Measurements from ENCODE around the gene GAB1. TPM values are rescaled to one million over a fixed set of nuclear protein-coding genes. Genes with fewer than 3 reads are reported as not detected.

GAB1 gene
- total RNA-seq, 2 donors from 2014 or later = 48.3 to 77.3 TPM

DNA sequence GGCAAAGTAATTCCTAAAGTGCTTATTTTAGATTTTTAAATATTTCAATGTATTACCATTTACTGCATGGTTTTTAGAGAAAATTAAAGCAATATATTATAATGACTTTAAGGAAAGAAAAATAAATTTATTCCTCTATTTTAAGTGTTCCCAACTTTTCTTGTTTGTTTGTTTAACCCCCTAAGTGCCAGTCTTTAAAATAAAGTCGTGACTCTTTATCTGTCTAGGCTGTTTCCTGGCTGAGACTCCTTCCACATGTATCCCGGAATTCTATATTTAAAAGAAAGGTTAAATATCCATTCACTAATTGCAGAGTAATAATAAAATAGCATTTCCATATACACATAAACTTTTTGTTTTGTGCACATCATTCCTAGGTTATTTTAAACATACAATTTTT is 71.2 kb downstream of the GAB1 start:
- Histone ChIP-seq H3K4me1 (ENCODE audit: control insufficient read depth in 1 of 2, low read depth in 2 of 2) (peaks cover 60 to 100% of the 10 kb centered on the region in 2 donors), H3K27ac (peak overlapping the region; percentile 57 to 71)
- no peak for DNase-seq (ENCODE audit: low spot score)

DNA sequence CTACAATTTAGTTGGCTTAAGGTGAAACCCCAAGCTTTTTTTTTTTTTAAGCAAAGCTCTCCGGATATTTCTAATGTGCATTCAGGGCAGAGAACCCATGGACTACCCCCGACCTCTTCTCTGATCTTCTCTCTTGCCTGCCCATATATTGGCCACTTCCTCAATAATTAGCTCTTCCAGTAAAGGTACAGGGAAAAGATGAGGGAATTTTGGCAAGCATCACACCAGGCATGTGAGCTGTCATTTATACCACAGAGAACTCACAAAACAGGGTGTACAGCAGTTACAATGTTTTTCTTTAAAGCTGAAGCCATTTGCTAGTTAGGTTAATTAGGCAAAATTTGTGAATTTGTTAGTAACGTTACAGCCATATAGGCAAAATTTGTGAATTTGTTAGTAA is 73.3 kb downstream of the GAB1 start:
- TF ChIP-seq, protein P1, sequence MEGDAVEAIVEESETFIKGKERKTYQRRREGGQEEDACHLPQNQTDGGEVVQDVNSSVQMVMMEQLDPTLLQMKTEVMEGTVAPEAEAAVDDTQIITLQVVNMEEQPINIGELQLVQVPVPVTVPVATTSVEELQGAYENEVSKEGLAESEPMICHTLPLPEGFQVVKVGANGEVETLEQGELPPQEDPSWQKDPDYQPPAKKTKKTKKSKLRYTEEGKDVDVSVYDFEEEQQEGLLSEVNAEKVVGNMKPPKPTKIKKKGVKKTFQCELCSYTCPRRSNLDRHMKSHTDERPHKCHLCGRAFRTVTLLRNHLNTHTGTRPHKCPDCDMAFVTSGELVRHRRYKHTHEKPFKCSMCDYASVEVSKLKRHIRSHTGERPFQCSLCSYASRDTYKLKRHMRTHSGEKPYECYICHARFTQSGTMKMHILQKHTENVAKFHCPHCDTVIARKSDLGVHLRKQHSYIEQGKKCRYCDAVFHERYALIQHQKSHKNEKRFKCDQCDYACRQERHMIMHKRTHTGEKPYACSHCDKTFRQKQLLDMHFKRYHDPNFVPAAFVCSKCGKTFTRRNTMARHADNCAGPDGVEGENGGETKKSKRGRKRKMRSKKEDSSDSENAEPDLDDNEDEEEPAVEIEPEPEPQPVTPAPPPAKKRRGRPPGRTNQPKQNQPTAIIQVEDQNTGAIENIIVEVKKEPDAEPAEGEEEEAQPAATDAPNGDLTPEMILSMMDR (IDR thresholded peaks at IDR 0.05) = no peak
- no peaks in the 10 kb centered on the region for H3K36me3 ChIP-seq
- no peak overlapping the region for H3K4me3 ChIP-seq
- no peaks in the 10 kb centered on the region for H3K27me3 ChIP-seq (replicated peaks; ENCODE audit: insufficient read depth)
- peak overlapping the region in 1 of 2 donors; percentile 43 for H3K27ac ChIP-seq
- no peak for ATAC-seq (ENCODE audit: insufficient number of reproducible peaks, low FRiP score, low read depth)
- no peaks in the 10 kb centered on the region for H3K9me3 ChIP-seq
- DNase-seq (ENCODE audit: low spot score) = no peak
- H3K4me1 ChIP-seq (ENCODE audit: control insufficient read depth in 1 of 2, low read depth in 2 of 2) = peaks cover 40 to 79% of the 10 kb centered on the region in 2 donors

More for the DNA sequence above, 71.2 kb downstream of the GAB1 start:
- TF ChIP-seq, protein P1 (IDR thresholded peaks at IDR 0.05) = no peak
- H3K27me3 ChIP-seq (replicated peaks; ENCODE audit: insufficient read depth) = no peaks in the 10 kb centered on the region
- ATAC-seq (ENCODE audit: insufficient number of reproducible peaks, low FRiP score, low read depth) = no peak
- H3K4me3 ChIP-seq = no peak overlapping the region
- H3K9me3 ChIP-seq = no peaks in the 10 kb centered on the region
- no peaks in the 10 kb centered on the region for H3K36me3 ChIP-seq

DNA sequence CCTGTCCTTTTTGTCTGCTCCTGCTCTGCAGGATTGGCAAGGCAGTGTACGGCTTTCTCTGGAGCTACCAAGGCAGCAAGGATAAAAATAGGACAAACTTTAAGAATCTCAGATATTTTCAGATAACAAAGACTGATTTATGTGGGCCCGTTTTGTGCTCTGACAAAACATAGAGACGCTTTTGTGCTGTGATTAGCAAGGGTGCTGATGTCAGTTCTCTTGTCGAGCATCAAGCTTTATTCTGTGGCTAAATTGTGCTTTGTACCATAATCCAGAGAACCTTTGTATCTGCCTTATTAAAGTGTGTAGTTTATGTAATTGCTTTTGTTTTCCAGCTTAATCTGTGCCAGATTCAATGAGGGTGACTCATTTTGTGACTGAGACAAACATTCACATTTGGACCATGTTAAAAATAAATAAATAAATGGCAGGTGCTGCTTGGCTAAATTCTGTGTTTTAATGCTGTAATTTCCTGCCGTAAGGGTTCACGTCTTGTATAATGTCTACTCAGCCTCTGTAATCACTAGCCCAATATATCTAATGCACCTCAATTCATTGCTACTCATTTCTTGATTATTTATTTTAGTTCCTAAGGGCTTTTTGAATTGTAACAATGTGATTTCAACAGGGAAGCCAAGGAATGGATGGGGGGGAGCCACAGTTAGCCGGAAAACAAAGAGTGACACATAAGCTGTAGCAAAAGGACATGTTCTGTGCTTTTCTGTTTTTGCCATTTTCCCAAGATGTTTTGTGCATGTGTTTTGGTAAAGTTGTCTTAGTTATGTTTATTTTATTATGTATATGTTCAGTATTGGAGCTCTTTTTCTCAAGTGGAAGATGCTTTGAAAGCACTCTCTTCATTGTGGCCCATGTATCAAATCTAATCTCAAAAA is 75.1 kb downstream of the GAB1 start:
- Histone ChIP-seq H3K27me3 (replicated peaks; ENCODE audit: insufficient read depth) (no peaks in the 10 kb centered on the region), H3K4me1 (ENCODE audit: control insufficient read depth in 1 of 2, low read depth in 2 of 2) (peaks cover 23 to 61% of the 10 kb centered on the region in 2 donors), H3K27ac (peak overlapping the region; percentile 43 to 57), H3K9me3 (no peaks in the 10 kb centered on the region), H3K4me3 (peak overlapping the region; percentile 12), H3K36me3 (peaks cover 4% of the 10 kb centered on the region)
- TF ChIP-seq, protein P1 (IDR thresholded peaks at IDR 0.05) = no peak
- no peak for DNase-seq (ENCODE audit: low spot score)
- ATAC-seq (ENCODE audit: insufficient number of reproducible peaks, low FRiP score, low read depth) = peak; percentile 50

DNA sequence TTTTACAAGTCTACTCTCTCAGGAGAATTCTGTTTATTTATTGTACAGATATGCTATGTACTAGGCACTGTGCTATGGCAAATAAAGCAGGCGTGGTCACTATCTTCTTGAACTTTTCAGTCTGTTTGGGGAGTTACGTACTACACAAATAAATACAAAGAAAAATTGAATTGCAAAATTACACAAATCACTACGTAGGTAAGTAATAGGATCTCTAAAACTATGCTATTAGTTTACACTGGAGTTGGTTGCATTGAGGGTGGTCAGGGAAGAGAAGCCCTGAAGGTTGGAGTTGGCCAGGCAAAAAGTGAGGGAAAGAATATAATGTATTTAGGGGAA is 75.7 kb downstream of the GAB1 start:
- DNase-seq (ENCODE audit: low spot score) = no peak
- Histone ChIP-seq H3K36me3 (peaks cover 9% of the 10 kb centered on the region), H3K4me1 (ENCODE audit: control insufficient read depth in 1 of 2, low read depth in 2 of 2) (peaks cover 17 to 55% of the 10 kb centered on the region in 2 donors), H3K27ac (peak overlapping the region; percentile 43 to 57), H3K27me3 (replicated peaks; ENCODE audit: insufficient read depth) (no peaks in the 10 kb centered on the region), H3K4me3 (peak overlapping the region; percentile 12), H3K9me3 (no peaks in the 10 kb centered on the region)
- no peak for ATAC-seq (ENCODE audit: insufficient number of reproducible peaks, low FRiP score, low read depth)
- TF ChIP-seq, protein P1 (IDR thresholded peaks at IDR 0.05) = no peak

DNA sequence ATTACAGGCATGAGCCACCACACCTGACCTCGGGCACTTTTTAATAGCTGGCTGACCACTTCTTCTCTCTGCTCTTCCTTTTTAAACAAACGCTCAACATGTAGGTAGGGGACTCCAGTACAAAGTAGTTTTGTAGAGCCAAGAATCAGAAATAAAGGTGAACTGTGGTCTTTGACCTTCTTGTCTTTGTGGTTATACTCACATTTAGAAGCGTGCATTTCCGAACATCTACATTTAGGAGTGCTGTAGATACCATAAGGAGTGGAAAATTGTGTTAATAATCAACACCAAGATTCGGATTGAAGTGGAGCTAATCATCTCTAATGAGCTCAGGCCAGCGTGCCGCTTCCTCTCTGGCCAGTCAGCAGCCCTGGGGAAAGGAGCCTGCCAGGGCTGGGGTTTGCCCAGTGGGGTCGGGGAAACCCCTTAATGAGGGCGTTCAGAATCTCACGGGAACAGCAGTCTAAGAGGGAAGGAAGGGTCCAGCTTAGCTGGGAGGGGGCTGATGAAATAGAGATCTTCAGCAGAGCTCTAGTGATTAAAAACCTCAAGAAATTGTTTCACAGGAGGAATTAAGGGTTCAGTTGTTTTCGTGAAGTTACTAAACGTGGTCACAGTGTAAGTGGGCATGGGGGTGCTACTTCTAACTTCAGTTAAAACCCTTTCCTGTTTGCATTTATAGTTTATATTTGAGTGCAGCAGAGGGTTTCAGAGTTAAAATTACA is 81.2 kb downstream of the GAB1 start:
- no peaks in the 10 kb centered on the region for H3K9me3 ChIP-seq
- TF ChIP-seq, protein P1 (IDR thresholded peaks at IDR 0.05) = no peak
- no peak for DNase-seq (ENCODE audit: low spot score)
- H3K27ac ChIP-seq = no peak overlapping the region
- H3K4me1 ChIP-seq (ENCODE audit: control insufficient read depth in 1 of 2, low read depth in 2 of 2) = peaks cover 0 to 33% of the 10 kb centered on the region in 2 donors
- no peaks in the 10 kb centered on the region for H3K27me3 ChIP-seq (replicated peaks; ENCODE audit: insufficient read depth)
- peaks cover 17% of the 10 kb centered on the region for H3K36me3 ChIP-seq
- ATAC-seq (ENCODE audit: insufficient number of reproducible peaks, low FRiP score, low read depth) = no peak
- H3K4me3 ChIP-seq = no peak overlapping the region
